H9 (cell line): ENCODE data around the gene SLC15A5. TPM values are rescaled to one million over a fixed set of nuclear protein-coding genes. Genes with fewer than 3 reads are reported as not detected.

Experiments used
- DNase-seq: peaks from one replicate; pipeline ENCODE4 v3.0.0-alpha.2; 2017
- H2AFZ ChIP-seq: one replicate; pipeline ENCODE4 v1.6.1; 2013; ENCODE audit warnings: mild to moderate bottlenecking, low read length, control low read depth, moderate library complexity
- H2AK5ac ChIP-seq: 2 replicates; pipeline ENCODE4 v1.6.1; 2013; ENCODE audit warnings: low read length, control low read depth, mixed read lengths; ENCODE audit not compliant: insufficient read length
- H2BK120ac ChIP-seq: one replicate; pipeline ENCODE4 v1.6.1; 2013; ENCODE audit warnings: low read depth, mild to moderate bottlenecking, low read length, control low read depth, inconsistent platforms; ENCODE audit not compliant: poor library complexity, severe bottlenecking
- H2BK12ac ChIP-seq: 2 replicates; pipeline ENCODE4 v1.6.1; 2013; ENCODE audit warnings: low read length, control low read depth, mixed read lengths, low read depth; ENCODE audit not compliant: insufficient read length
- H2BK15ac ChIP-seq: 2 replicates; pipeline ENCODE4 v1.6.1; 2013; ENCODE audit warnings: low read depth, low read length, control low read depth
- H2BK20ac ChIP-seq: one replicate; pipeline ENCODE4 v1.6.1; 2013; ENCODE audit warnings: low read depth, mild to moderate bottlenecking, low read length, control low read depth, inconsistent platforms; ENCODE audit not compliant: poor library complexity, severe bottlenecking
- H2BK5ac ChIP-seq: 2 replicates; pipeline ENCODE4 v1.6.1; 2013; ENCODE audit warnings: low read length, control low read depth, mixed read lengths; ENCODE audit not compliant: insufficient read length
- H3K14ac ChIP-seq: 2 replicates; pipeline ENCODE4 v1.6.1; 2013; ENCODE audit warnings: low read length, control low read depth; ENCODE audit not compliant: insufficient read depth
- H3K18ac ChIP-seq: 2 replicates; pipeline ENCODE4 v1.6.1; 2013; ENCODE audit warnings: low read depth, mild to moderate bottlenecking, mixed read lengths, low read length, control low read depth; ENCODE audit not compliant: insufficient read length
- H3K23ac ChIP-seq: 2 replicates; pipeline ENCODE4 v1.6.1; 2013; ENCODE audit warnings: low read length, control low read depth, mixed read lengths, low read depth; ENCODE audit not compliant: insufficient read length
- H3K23me2 ChIP-seq: 2 replicates; pipeline ENCODE4 v1.6.1; 2013; ENCODE audit warnings: low read depth, mild to moderate bottlenecking, mixed read lengths, low read length, control low read depth; ENCODE audit not compliant: insufficient read length, poor library complexity, severe bottlenecking
- H3K27ac ChIP-seq: 2 replicates; pipeline ENCODE4 v1.5.1; 2013; ENCODE audit warnings: low read length, control low read depth, mixed read lengths, low read depth; ENCODE audit not compliant: insufficient read length
- H3K27me3 ChIP-seq: 2 replicates; pipeline ENCODE4 v1.6.1; 2013; ENCODE audit warnings: low read length, control low read depth, inconsistent platforms; ENCODE audit not compliant: insufficient read depth
- H3K4ac ChIP-seq: 2 replicates; pipeline ENCODE4 v1.6.1; 2013; ENCODE audit warnings: low read depth, mild to moderate bottlenecking, control low read depth, inconsistent platforms, low read length, moderate library complexity
- H3K4me1 ChIP-seq: 2 replicates; pipeline ENCODE4 v1.6.1; 2013; ENCODE audit warnings: low read length, control low read depth, inconsistent platforms; ENCODE audit not compliant: insufficient read depth
- H3K4me2 ChIP-seq: 2 replicates; pipeline ENCODE4 v1.6.1; 2013; ENCODE audit warnings: low read length, control low read depth, mixed read lengths; ENCODE audit not compliant: insufficient read length, insufficient read depth
- H3K56ac ChIP-seq: 2 replicates; pipeline ENCODE4 v1.6.1; 2013; ENCODE audit warnings: low read depth, mild to moderate bottlenecking, mixed read lengths, low read length, control low read depth; ENCODE audit not compliant: insufficient read length
- H3K79me1 ChIP-seq: 2 replicates; pipeline ENCODE4 v1.6.1; 2013; ENCODE audit warnings: low read depth, mild to moderate bottlenecking, moderate library complexity, low read length, control low read depth, inconsistent platforms; ENCODE audit not compliant: insufficient read depth, poor library complexity, severe bottlenecking
- H3K79me2 ChIP-seq: 2 replicates; pipeline ENCODE4 v1.6.1; 2013; ENCODE audit warnings: low read length, control low read depth, inconsistent platforms; ENCODE audit not compliant: insufficient read depth
- H3K9ac ChIP-seq: 2 replicates; pipeline ENCODE4 v1.6.1; 2013; ENCODE audit warnings: low read length, control low read depth, mixed read lengths; ENCODE audit not compliant: insufficient read length; ENCODE audit errors: extremely low read depth
- H3K9me3 ChIP-seq: one replicate; pipeline ENCODE4 v1.6.1; 2013; ENCODE audit warnings: low read depth, low read length, inconsistent platforms; ENCODE audit not compliant: control insufficient read depth
- H3T11ph ChIP-seq: one replicate; pipeline ENCODE4 v1.6.1; 2013; ENCODE audit warnings: mild to moderate bottlenecking, low read length, control low read depth, inconsistent platforms
- H4K20me1 ChIP-seq: one replicate; pipeline ENCODE4 v1.6.1; 2013; ENCODE audit not compliant: control insufficient read depth, insufficient read length, insufficient read depth
- H4K5ac ChIP-seq: 2 replicates; pipeline ENCODE4 v1.6.1; 2013; ENCODE audit warnings: low read depth, mild to moderate bottlenecking, mixed read lengths, low read length, control low read depth; ENCODE audit not compliant: insufficient read length
- H4K8ac ChIP-seq: replicated peaks from 2 replicates; pipeline ENCODE4 v1.6.1; 2013; ENCODE audit warnings: low read length, control low read depth, mixed read lengths, low read depth; ENCODE audit not compliant: insufficient read length
- H4K91ac ChIP-seq: 2 replicates; pipeline ENCODE4 v1.6.1; 2013; ENCODE audit warnings: low read depth, mild to moderate bottlenecking, moderate library complexity, mixed read lengths, low read length, control low read depth; ENCODE audit not compliant: insufficient read length
- H3K27ac Mint-ChIP-seq, 3 experiments: 2 replicates in 2 of 3; 3 replicates in 1 of 3; pipeline ENCODE4 v1.8.0; 2020 to 2021; ENCODE audit warnings: mixed read lengths in 3 of 3, mild to moderate bottlenecking in 1 of 3, moderate library complexity in 1 of 3
- H3K27me3 Mint-ChIP-seq: 2 replicates; pipeline ENCODE4 v1.8.0; 2021; ENCODE audit warnings: low read depth, mild to moderate bottlenecking, moderate library complexity, mixed read lengths
- H3K36me3 Mint-ChIP-seq, 3 experiments: 2 replicates in 2 of 3; 3 replicates in 1 of 3; pipeline ENCODE4 v1.8.0; 2020 to 2021; ENCODE audit warnings: low read depth in 3 of 3, mixed read lengths in 3 of 3; ENCODE audit not compliant: insufficient read depth in 1 of 3
- H3K4me1 Mint-ChIP-seq, 2 experiments: 2 replicates each; pipeline ENCODE4 v1.8.0; 2020; ENCODE audit warnings: mixed read lengths in 2 of 2
- H3K4me3 Mint-ChIP-seq, 2 experiments: 2 replicates in 1 of 2; 3 replicates in 1 of 2; pipeline ENCODE4 v1.8.0; 2020 to 2021; ENCODE audit warnings: mild to moderate bottlenecking in 2 of 2, mixed read lengths in 2 of 2, moderate library complexity in 1 of 2
- H3K9me3 Mint-ChIP-seq, 2 experiments: 2 replicates in 1 of 2; 3 replicates in 1 of 2; pipeline ENCODE4 v1.8.0; 2020; ENCODE audit warnings: mild to moderate bottlenecking in 2 of 2, mixed read lengths in 2 of 2, moderate library complexity in 1 of 2
- WGBS: extraction: QIAGEN DNeasy Blood & Tissue Kit; methylation state at CpG from one replicate; pipeline ENCODE4 v1.1.7; 2013; ENCODE audit warnings: missing lambda C conversion rate, low lambda C conversion rate, mixed read lengths; ENCODE audit not compliant: insufficient read length; ENCODE audit errors: extremely low coverage; 5-methylcytosine and 5-hydroxymethylcytosine counted together
- total RNA-seq: library from RNA; stranded (reverse); gene quantifications from 2 replicates; pipeline ENCODE4 v1.2.1, GENCODE V29; 2021
- TF ChIP-seq, protein P1 (sequence below): fragments of 200-600 bp; sonication (generic); conservative IDR thresholded peaks from 3 replicates; pipeline ENCODE4 v1.8.0; 2021; ENCODE audit warnings: antibody characterized with exemption, mild to moderate bottlenecking

The SLC15A5 gene
- total RNA-seq, 1 experiment from 2014 or later: not detected

DNA sequence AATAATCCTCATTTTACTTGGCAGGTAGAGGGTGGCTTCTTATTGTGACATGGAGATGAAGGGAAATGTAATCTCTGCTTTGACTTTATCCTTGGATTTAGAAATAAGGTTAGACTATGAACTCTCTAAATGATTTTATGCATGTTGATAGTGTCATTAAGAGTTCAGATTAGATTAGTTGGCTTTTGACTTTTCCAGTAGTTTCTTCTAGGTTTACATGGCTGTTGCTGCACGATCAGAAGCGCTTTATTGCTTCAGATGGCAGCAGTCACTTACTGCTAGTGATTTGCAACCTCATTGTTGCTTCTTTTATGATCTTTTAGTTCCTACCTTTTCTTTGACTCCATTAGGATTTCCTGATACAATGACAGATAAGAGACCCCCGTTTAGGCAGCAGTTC, 32.3 kb downstream of the SLC15A5 start:
- H2AFZ ChIP-seq: no peak overlapping the region
- H3K56ac ChIP-seq: no peak overlapping the region
- no peak overlapping the region for H2BK12ac ChIP-seq

More for the DNA sequence above, 32.3 kb downstream of the SLC15A5 start:
- no peak overlapping the region for H2BK120ac ChIP-seq
- Mint-ChIP-seq H3K27ac (no peak overlapping the region), H3K4me1 (no peaks in the 10 kb centered on the region), H3K4me3 (no peak overlapping the region), H3K36me3 (no peaks in the 10 kb centered on the region), H3K27me3 (no peaks in the 10 kb centered on the region), H3K9me3 (no peaks in the 10 kb centered on the region)
- H3T11ph ChIP-seq: no peak overlapping the region
- H3K4me1 ChIP-seq: no peaks in the 10 kb centered on the region
- H4K91ac ChIP-seq: no peak overlapping the region
- H2BK15ac ChIP-seq: no peak overlapping the region
- H3K23me2 ChIP-seq: no peaks in the 10 kb centered on the region
- no peaks in the 10 kb centered on the region for H4K20me1 ChIP-seq
- H2BK5ac ChIP-seq: no peak overlapping the region
- no peaks in the 10 kb centered on the region for H3K27me3 ChIP-seq
- H3K27ac ChIP-seq: no peak overlapping the region
- H3K4ac ChIP-seq: no peak overlapping the region
- no peak overlapping the region for H3K4me2 ChIP-seq
- no peak overlapping the region for H4K5ac ChIP-seq
- H4K8ac ChIP-seq: no peak overlapping the region
- H3K9ac ChIP-seq: no peak overlapping the region
- no peak overlapping the region for H3K18ac ChIP-seq
- no peak for DNase-seq
- H3K9me3 ChIP-seq: no peaks in the 10 kb centered on the region
- H3K79me2 ChIP-seq: no peaks in the 10 kb centered on the region
- H3K23ac ChIP-seq: no peak overlapping the region
- H3K79me1 ChIP-seq: no peaks in the 10 kb centered on the region
- no peak overlapping the region for H2BK20ac ChIP-seq
- no peak overlapping the region for H3K14ac ChIP-seq
- WGBS: no CpG with 5 or more reads among the region's 3 CpGs
- TF ChIP-seq, protein P1, sequence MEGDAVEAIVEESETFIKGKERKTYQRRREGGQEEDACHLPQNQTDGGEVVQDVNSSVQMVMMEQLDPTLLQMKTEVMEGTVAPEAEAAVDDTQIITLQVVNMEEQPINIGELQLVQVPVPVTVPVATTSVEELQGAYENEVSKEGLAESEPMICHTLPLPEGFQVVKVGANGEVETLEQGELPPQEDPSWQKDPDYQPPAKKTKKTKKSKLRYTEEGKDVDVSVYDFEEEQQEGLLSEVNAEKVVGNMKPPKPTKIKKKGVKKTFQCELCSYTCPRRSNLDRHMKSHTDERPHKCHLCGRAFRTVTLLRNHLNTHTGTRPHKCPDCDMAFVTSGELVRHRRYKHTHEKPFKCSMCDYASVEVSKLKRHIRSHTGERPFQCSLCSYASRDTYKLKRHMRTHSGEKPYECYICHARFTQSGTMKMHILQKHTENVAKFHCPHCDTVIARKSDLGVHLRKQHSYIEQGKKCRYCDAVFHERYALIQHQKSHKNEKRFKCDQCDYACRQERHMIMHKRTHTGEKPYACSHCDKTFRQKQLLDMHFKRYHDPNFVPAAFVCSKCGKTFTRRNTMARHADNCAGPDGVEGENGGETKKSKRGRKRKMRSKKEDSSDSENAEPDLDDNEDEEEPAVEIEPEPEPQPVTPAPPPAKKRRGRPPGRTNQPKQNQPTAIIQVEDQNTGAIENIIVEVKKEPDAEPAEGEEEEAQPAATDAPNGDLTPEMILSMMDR: no peak
- H2AK5ac ChIP-seq: no peak overlapping the region
